T-cell (primary cell): ENCODE results near the gene RPL21. TPM values are rescaled to one million over a fixed set of nuclear protein-coding genes. Genes with fewer than 3 reads are reported as not detected.

Experiments used
- ATAC-seq, 4 experiments: fragments of 200-7000 bp in 3 of 4; fragments of 150-1000 bp in 1 of 4; cut with Tn5 transposase; replicated peaks in 1 of 4; 1 replicate in 3 of 4; 2 replicates in 1 of 4; pipeline ENCODE4 v1.10.0; 2021; ENCODE audit warnings: moderate library complexity in 3 of 4, mild to moderate bottlenecking in 2 of 4, moderate number of reproducible peaks in 1 of 4
- CTCF ChIA-PET, 2 donors: fragments of 300-600 bp; sonication (Branson Sonifier 250); formaldehyde crosslinking; loops; one replicate each; lab custom pipeline; 2022; ENCODE audit warnings: antibody characterized with exemption in 2 of 2; lab: Charles Lee
- POLR2A ChIA-PET, 2 donors: fragments of 300-600 bp; sonication (Branson Sonifier 250); formaldehyde crosslinking; loops; one replicate each; lab custom pipeline; 2022; ENCODE audit warnings: antibody characterized with exemption in 2 of 2; lab: Charles Lee
- DNase-seq, 35 experiments: peaks; one replicate each; pipeline versions ENCODE4 v3.0.0 to v3.0.0-alpha.2; 2013 to 2023
- H3K27ac ChIP-seq: one replicate; pipeline ENCODE4 v1.5.1; 2013; ENCODE audit warnings: low read length
- H3K27me3 ChIP-seq, 2 experiments: replicated peaks in 1 of 2; 1 replicate in 1 of 2; 2 replicates in 1 of 2; pipeline versions ENCODE4 v1.6.1 to v1.7.0; 2013; ENCODE audit warnings: low read length in 1 of 2, mixed read lengths in 1 of 2; ENCODE audit not compliant: control insufficient read depth in 2 of 2, insufficient read depth in 2 of 2; ENCODE audit errors: extremely low read depth in 1 of 2
- H3K36me3 ChIP-seq, 2 donors: 1 replicate in 1 of 2; 2 replicates in 1 of 2; pipeline versions ENCODE4 v1.6.1 to v1.7.0; 2013; ENCODE audit warnings: low read length in 1 of 2; ENCODE audit not compliant: control insufficient read depth in 2 of 2, insufficient read depth in 1 of 2; ENCODE audit errors: extremely low read depth in 1 of 2
- H3K4me1 ChIP-seq, 2 experiments: 1 replicate in 1 of 2; 2 replicates in 1 of 2; pipeline versions ENCODE4 v1.6.1 to v1.7.0; 2013; ENCODE audit warnings: low read length in 2 of 2, mixed read lengths in 1 of 2; ENCODE audit not compliant: insufficient read depth in 2 of 2, control insufficient read depth in 1 of 2; ENCODE audit errors: extremely low read depth in 1 of 2
- H3K4me3 ChIP-seq, 2 donors: 1 replicate in 1 of 2; 2 replicates in 1 of 2; pipeline versions ENCODE4 v1.5.1 to v1.7.0; 2013; ENCODE audit warnings: mild to moderate bottlenecking in 2 of 2, low read length in 1 of 2, moderate library complexity in 1 of 2; ENCODE audit not compliant: control insufficient read depth in 1 of 2; ENCODE audit errors: extremely low read depth in 1 of 2
- H3K9me3 ChIP-seq: 2 replicates; pipeline ENCODE4 v1.7.0; 2013
- H3K27ac Mint-ChIP-seq, 2 donors: one replicate each; pipeline ENCODE4 v1.8.0; 2020 to 2021; ENCODE audit warnings: mild to moderate bottlenecking in 2 of 2, mixed read lengths in 2 of 2
- H3K27me3 Mint-ChIP-seq, 2 donors: one replicate each; pipeline ENCODE4 v1.8.0; 2021 to 2022; ENCODE audit warnings: mixed read lengths in 2 of 2
- H3K36me3 Mint-ChIP-seq: one replicate; pipeline ENCODE4 v1.8.0; 2021; ENCODE audit warnings: mixed read lengths
- H3K4me1 Mint-ChIP-seq, 3 donors: one replicate each; pipeline ENCODE4 v1.8.0; 2020 to 2022; ENCODE audit warnings: mixed read lengths in 3 of 3, mild to moderate bottlenecking in 1 of 3
- H3K4me3 Mint-ChIP-seq, 3 donors: one replicate each; pipeline ENCODE4 v1.8.0; 2020 to 2022; ENCODE audit warnings: mild to moderate bottlenecking in 3 of 3, mixed read lengths in 3 of 3, moderate library complexity in 3 of 3
- H3K9me3 Mint-ChIP-seq, 3 donors: one replicate each; pipeline ENCODE4 v1.8.0; 2020 to 2022; ENCODE audit warnings: mixed read lengths in 3 of 3
- WGBS: methylation state at CpG from one replicate; pipeline ENCODE4 v1.1.5; 2013; ENCODE audit warnings: missing lambda C conversion rate; ENCODE audit not compliant: insufficient coverage; 5-methylcytosine and 5-hydroxymethylcytosine counted together
- total RNA-seq, 35 experiments: library from RNA in 6 of 35; stranded (reverse) in 6 of 35; fragments of 120-200 nt in 1 of 35; gene quantifications; one replicate each; pipeline versions ENCODE4 v1.2.1 to v1.2.4 and lab custom pipeline; 2013 to 2026

Gene RPL21
- total RNA-seq, 5 donors from 2014 or later (not counting 1 experiment from before 2014, with no cell fraction given): 1,968 to 2,258 (median 2,221) TPM

GRCh38 chr13:27226991-27227390 lies 24.4 kb upstream of the RPL21 start:
- Mint-ChIP-seq H3K9me3 (peaks cover 0 to 20% (median 5%) of the 10 kb centered on the region in 3 donors), H3K4me3 (peak overlapping the region in 2 of 3 donors; percentile 17 to 45), H3K4me1 (peaks cover 10 to 15% (median 11%) of the 10 kb centered on the region in 3 donors), H3K27ac (no peak overlapping the region), H3K27me3 (peaks cover 3 to 10% of the 10 kb centered on the region in 2 donors), H3K36me3 (peaks cover 3% of the 10 kb centered on the region)
- DNase-seq: no peak
- ATAC-seq: peak in 1 of 4 experiments; percentile 51
- Histone ChIP-seq H3K36me3 (no peaks in the 10 kb centered on the region), H3K4me3 (no peak overlapping the region), H3K27ac (no peak overlapping the region), H3K27me3 (peaks cover 0 to 8% of the 10 kb centered on the region in 2 experiments), H3K4me1 (peaks cover 0 to 3% of the 10 kb centered on the region in 2 experiments), H3K9me3 (no peaks in the 10 kb centered on the region)
- WGBS: no CpG with 5 or more reads among the region's 2 CpGs
- POLR2A ChIA-PET: interaction anchor here in 1 of 2 donors (0.6 kb wide), 2 partner anchors 26 to 45 kb away, joined by 3 read pairs; no protein-coding TSS in a partner anchor
- CTCF ChIA-PET: interaction anchor here (0.7 to 0.8 kb wide), 2 partner anchors 19 to 1042 kb away, joined by 4 to 5 read pairs; no protein-coding TSS in a partner anchor

GRCh38 chr13:27228131-27228530 lies 23.2 kb upstream of the RPL21 start:
- H3K27ac Mint-ChIP-seq: no peak overlapping the region
- no peak overlapping the region for H3K4me3 Mint-ChIP-seq
- ChIA-PET CTCF (no interaction called here), POLR2A (no interaction called here)
- Histone ChIP-seq H3K27ac (no peak overlapping the region), H3K4me3 (no peak overlapping the region), H3K27me3 (peaks cover 0 to 8% of the 10 kb centered on the region in 2 experiments), H3K4me1 (peaks cover 0 to 3% of the 10 kb centered on the region in 2 experiments), H3K36me3 (no peaks in the 10 kb centered on the region), H3K9me3 (no peaks in the 10 kb centered on the region)
- ATAC-seq: no peak
- peaks cover 0 to 23% (median 5%) of the 10 kb centered on the region in 3 donors for H3K9me3 Mint-ChIP-seq
- H3K27me3 Mint-ChIP-seq: peaks cover 0 to 6% of the 10 kb centered on the region in 2 donors
- no peak for DNase-seq
- peaks cover 3% of the 10 kb centered on the region for H3K36me3 Mint-ChIP-seq
- peaks cover 10 to 15% (median 11%) of the 10 kb centered on the region in 3 donors for H3K4me1 Mint-ChIP-seq

- WGBS: 100% methylated on average over 1 of the region's 3 CpGs
- DNase-seq (no peak), ATAC-seq (no peak)
- H3K4me1 Mint-ChIP-seq: peaks cover 10 to 15% (median 11%) of the 10 kb centered on the region in 3 donors
- H3K27ac Mint-ChIP-seq: no peak overlapping the region
- peaks cover 0 to 6% of the 10 kb centered on the region in 2 experiments for H3K27me3 ChIP-seq
- H3K9me3 ChIP-seq: no peaks in the 10 kb centered on the region
- POLR2A ChIA-PET: no interaction called here
- H3K9me3 Mint-ChIP-seq: peaks cover 0 to 23% (median 5%) of the 10 kb centered on the region in 3 donors
- no peak overlapping the region for H3K4me3 Mint-ChIP-seq
- peaks cover 0 to 3% of the 10 kb centered on the region in 2 donors for H3K27me3 Mint-ChIP-seq
- H3K4me1 ChIP-seq: peaks cover 0 to 3% of the 10 kb centered on the region in 2 experiments
- no peak overlapping the region for H3K27ac ChIP-seq
- peaks cover 7% of the 10 kb centered on the region for H3K36me3 Mint-ChIP-seq
- H3K36me3 ChIP-seq: no peaks in the 10 kb centered on the region
- CTCF ChIA-PET: interaction anchor here in 1 of 2 donors (0.6 kb wide), 1 partner anchor 230 kb away, joined by 3 read pairs; no protein-coding TSS in a partner anchor
- H3K4me3 ChIP-seq: no peak overlapping the region
These were observed 21.7 kb upstream of the RPL21 start for GRCh38 chr13:27229642-27230041.

- CTCF ChIA-PET: interaction anchor here in 1 of 2 donors (0.5 kb wide), 1 partner anchor 1396 kb away, joined by 3 read pairs; no protein-coding TSS in a partner anchor
- no peak for ATAC-seq
- POLR2A ChIA-PET: interaction anchor here in 1 of 2 donors (0.7 kb wide), 1 partner anchor 14 kb away, joined by 4 read pairs; no protein-coding TSS in a partner anchor
These were observed 17.4 kb upstream of the RPL21 start for GRCh38 chr13:27233964-27234363.

GRCh38 chr13:27236478-27236877 lies 14.9 kb upstream of the RPL21 start:
- Mint-ChIP-seq H3K4me1 (no peaks in the 10 kb centered on the region), H3K4me3 (no peak overlapping the region), H3K36me3 (peaks cover 4% of the 10 kb centered on the region), H3K27me3 (no peaks in the 10 kb centered on the region), H3K9me3 (peaks cover 0 to 6% (median 0%) of the 10 kb centered on the region in 3 donors), H3K27ac (no peak overlapping the region)
- Histone ChIP-seq H3K4me1 (no peaks in the 10 kb centered on the region), H3K27me3 (no peaks in the 10 kb centered on the region), H3K9me3 (no peaks in the 10 kb centered on the region), H3K36me3 (no peaks in the 10 kb centered on the region), H3K27ac (no peak overlapping the region), H3K4me3 (no peak overlapping the region)
- POLR2A ChIA-PET: no interaction called here
- WGBS: 100% methylated on average over 1 of the region's 2 CpGs
- no peak for ATAC-seq
- CTCF ChIA-PET: no interaction called here
- DNase-seq: no peak

More at GRCh38 chr13:27233964-27234363, 17.4 kb upstream of the RPL21 start:
- Mint-ChIP-seq H3K4me3 (no peak overlapping the region), H3K27ac (no peak overlapping the region), H3K4me1 (no peaks in the 10 kb centered on the region), H3K36me3 (peaks cover 7% of the 10 kb centered on the region), H3K27me3 (no peaks in the 10 kb centered on the region), H3K9me3 (peaks cover 0 to 15% (median 2%) of the 10 kb centered on the region in 3 donors)
- DNase-seq: no peak
- no peaks in the 10 kb centered on the region for H3K36me3 ChIP-seq
- H3K4me1 ChIP-seq: no peaks in the 10 kb centered on the region
- no peak overlapping the region for H3K4me3 ChIP-seq
- no peaks in the 10 kb centered on the region for H3K9me3 ChIP-seq
- WGBS: 100% methylated on average over 2 of the region's 5 CpGs
- H3K27me3 ChIP-seq: no peaks in the 10 kb centered on the region
- H3K27ac ChIP-seq: no peak overlapping the region

- Histone ChIP-seq H3K4me1 (no peaks in the 10 kb centered on the region), H3K36me3 (no peaks in the 10 kb centered on the region), H3K27me3 (no peaks in the 10 kb centered on the region), H3K9me3 (no peaks in the 10 kb centered on the region), H3K4me3 (no peak overlapping the region), H3K27ac (no peak overlapping the region)
- Mint-ChIP-seq H3K27me3 (no peaks in the 10 kb centered on the region), H3K4me1 (peaks cover under 1 to 4% (median 3%) of the 10 kb centered on the region in 3 donors), H3K36me3 (peaks cover 17% of the 10 kb centered on the region), H3K4me3 (no peak overlapping the region), H3K9me3 (no peaks in the 10 kb centered on the region), H3K27ac (no peak overlapping the region)
- POLR2A ChIA-PET: no interaction called here
- CTCF ChIA-PET: no interaction called here
- DNase-seq (no peak), ATAC-seq (no peak)
- WGBS: 100% methylated on average over 1 of the region's 5 CpGs
These were observed 8.7 kb upstream of the RPL21 start for GRCh38 chr13:27242702-27243101.
